ENCODE results near the gene SORBS2. TPM values are rescaled to one million over a fixed set of nuclear protein-coding genes. Genes with fewer than 3 reads are reported as not detected.

Gene SORBS2
- total and polyA plus RNA-seq, 4 donors, result 11.2 to 70.4 (median 26.4) TPM

DNA sequence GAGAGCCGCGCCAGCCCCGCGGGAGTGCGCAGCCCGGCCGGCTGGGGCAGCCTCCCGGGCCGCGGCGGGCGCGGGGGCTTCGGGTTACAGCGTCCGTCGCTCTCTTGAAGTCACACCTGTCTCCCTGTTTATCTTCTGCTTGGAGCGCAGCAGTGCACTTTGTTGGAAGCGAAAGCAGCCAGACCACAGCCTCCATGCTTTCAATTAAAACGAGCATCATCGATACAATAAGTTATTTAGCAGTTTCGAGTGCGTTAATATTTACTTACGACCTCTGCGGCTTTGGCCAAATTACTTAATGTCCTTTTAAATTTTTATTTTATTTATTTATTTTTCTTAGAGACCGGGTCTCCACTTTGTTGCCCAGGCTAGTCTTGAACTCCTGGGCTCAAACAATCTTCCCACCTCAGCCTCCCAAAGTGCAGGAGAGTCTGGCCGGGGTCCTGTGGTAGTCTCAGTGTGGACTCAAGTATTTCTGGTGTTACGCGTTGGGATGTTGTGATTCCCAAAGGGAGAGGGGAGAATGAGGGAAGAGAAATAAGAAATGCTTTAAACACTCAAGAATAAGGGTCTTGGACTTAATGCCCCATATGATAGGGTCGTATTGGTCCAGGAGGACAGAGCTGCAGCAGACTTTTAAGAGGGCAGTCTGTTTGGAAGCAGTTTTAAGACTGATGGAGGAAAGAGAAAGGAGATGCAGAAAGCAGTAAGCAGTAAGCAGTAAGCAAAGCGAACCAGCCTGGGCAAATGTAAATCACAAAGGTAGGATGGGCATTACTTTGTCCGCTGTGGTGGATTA lies 276.2 kb downstream of the SORBS2 start:
- peak overlapping the region; percentile 45 to 72 for H3K27ac ChIP-seq (ENCODE audit: low read depth in 1 of 2, low read length in 1 of 2)
- peaks cover 0 to 21% (median 4%) of the 10 kb centered on the region in 3 donors for H3K27me3 ChIP-seq (ENCODE audit: control insufficient read depth in 3 of 3, insufficient read depth in 3 of 3, low read length in 2 of 3)
- H3K9me3 ChIP-seq (ENCODE audit: control insufficient read depth in 4 of 4, insufficient read depth in 3 of 4, low read length in 3 of 4), result no peaks in the 10 kb centered on the region
- peak in 1 of 3 donors; percentile 52 for DNase-seq
- TF ChIP-seq, protein P1, sequence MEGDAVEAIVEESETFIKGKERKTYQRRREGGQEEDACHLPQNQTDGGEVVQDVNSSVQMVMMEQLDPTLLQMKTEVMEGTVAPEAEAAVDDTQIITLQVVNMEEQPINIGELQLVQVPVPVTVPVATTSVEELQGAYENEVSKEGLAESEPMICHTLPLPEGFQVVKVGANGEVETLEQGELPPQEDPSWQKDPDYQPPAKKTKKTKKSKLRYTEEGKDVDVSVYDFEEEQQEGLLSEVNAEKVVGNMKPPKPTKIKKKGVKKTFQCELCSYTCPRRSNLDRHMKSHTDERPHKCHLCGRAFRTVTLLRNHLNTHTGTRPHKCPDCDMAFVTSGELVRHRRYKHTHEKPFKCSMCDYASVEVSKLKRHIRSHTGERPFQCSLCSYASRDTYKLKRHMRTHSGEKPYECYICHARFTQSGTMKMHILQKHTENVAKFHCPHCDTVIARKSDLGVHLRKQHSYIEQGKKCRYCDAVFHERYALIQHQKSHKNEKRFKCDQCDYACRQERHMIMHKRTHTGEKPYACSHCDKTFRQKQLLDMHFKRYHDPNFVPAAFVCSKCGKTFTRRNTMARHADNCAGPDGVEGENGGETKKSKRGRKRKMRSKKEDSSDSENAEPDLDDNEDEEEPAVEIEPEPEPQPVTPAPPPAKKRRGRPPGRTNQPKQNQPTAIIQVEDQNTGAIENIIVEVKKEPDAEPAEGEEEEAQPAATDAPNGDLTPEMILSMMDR (IDR thresholded peaks at IDR 0.05; ENCODE audit: control extremely low read depth, extremely low read depth), result no peak
- peaks cover 0 to 20% (median 2%) of the 10 kb centered on the region in 5 donors for H3K4me1 ChIP-seq (ENCODE audit: control insufficient read depth in 5 of 5, insufficient read depth in 5 of 5, low read length in 5 of 5)
- 10 to 14% methylated on average over 32 of the region's 32 CpGs for WGBS, 2 donors
- peak overlapping the region; percentile 40 for H3K4me3 ChIP-seq
- no peak for ATAC-seq (ENCODE audit: insufficient read depth, low FRiP score)
- H3K36me3 ChIP-seq (ENCODE audit: control insufficient read depth in 4 of 4, insufficient read depth in 4 of 4, low read length in 4 of 4), result no peaks in the 10 kb centered on the region
- H3K9ac ChIP-seq (ENCODE audit: insufficient read depth in 1 of 2, low read length in 2 of 2), result peak overlapping the region in 1 of 2 donors; percentile 96

Small RNA genes within 50 kb of the gene (small RNA-seq; reads per million reads assigned to genes)
- gene RF00019 (ENCODE audit: low replicate concordance), result not detected
